Measurements from ENCODE around the gene ZNF541.
"Not testable (repeated sequence)": the region's sequence is repeated elsewhere in the genome, so short reads cannot be mapped to it uniquely, and the experiment has no call there.

The ZNF541 gene

DNA sequence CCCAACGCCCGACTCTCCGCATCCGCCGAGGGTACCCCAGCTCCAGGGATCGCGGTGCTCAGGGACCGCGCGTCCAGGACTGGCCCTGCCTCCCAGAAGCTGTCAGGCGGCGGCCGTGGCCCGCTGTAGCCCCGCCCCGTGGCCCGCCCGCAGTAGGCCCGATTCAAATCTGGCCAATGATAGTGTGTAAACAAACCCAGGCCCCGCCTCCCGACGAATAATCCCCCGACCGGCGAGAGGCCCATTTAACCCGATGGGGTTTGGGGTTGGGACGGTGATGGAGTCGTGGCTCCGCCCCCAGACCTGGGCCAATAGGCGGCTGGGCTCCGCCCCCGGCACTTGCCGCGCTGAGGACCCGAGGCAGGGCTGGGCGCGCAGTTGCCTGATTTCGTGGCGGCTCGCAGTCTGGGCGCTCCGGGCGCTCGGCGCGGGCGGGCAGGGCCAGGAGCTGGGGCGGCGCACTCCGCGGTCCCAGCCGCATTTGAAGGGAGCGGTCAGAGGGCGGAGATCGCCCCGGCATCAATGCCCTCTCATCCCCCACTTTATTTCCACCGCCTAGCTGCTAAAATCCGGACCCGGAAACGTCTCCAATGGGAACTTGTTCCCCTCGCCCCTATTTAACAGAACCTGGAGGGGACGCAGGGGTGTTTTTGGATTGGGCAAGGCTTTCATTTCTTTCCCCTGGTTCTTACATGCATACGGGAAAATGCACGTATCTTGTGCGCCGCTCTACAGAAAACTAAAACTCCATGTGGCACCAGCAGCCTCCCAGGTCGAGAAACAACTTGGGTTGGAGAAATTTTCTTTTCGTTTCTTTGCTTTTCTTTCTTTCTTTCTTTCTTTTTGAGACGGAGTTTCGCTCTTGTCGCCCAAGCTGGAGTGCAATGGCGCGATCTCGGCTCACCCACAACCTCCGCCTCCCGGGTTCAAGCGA is 27.6 kb upstream of the ZNF541 start:
- DNase-seq (ENCODE audit: low read depth), result peak; percentile 99

GRCh38 chr19:47599671-47600245 is 26.8 kb upstream of the ZNF541 start:
- not testable (repeated sequence) for DNase-seq (ENCODE audit: low read depth)

GRCh38 chr19:47598407-47599349 is 25.7 kb upstream of the ZNF541 start:
- DNase-seq (ENCODE audit: low read depth), result peak; percentile 93

- DNase-seq (ENCODE audit: low read depth), result no peak
These were observed 23.0 kb upstream of the ZNF541 start for GRCh38 chr19:47595944-47596343.

DNA sequence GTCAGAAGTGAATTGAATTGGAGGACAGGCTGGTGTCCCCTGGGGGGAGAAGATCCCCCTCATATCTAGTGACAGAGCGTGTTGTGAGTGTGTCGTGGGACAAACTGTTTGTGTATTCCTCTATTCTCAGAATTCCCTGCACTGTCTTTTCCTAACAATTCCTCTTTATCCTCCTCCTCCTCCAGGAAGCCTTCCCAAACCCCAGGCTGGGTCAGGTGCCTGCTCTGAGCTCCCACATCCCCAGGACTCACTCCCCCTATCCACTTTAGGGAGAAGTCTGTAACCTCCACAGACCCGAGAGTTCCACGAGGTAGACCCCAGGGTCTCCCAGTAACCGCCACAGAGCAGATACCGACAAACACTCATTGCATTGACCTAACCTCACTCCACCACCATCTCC is 20.9 kb upstream of the ZNF541 start:
- DNase-seq (ENCODE audit: low read depth), result no peak

- DNase-seq (ENCODE audit: low read depth), result no peak
These were observed 16.9 kb upstream of the ZNF541 start for GRCh38 chr19:47589824-47590223.

DNA sequence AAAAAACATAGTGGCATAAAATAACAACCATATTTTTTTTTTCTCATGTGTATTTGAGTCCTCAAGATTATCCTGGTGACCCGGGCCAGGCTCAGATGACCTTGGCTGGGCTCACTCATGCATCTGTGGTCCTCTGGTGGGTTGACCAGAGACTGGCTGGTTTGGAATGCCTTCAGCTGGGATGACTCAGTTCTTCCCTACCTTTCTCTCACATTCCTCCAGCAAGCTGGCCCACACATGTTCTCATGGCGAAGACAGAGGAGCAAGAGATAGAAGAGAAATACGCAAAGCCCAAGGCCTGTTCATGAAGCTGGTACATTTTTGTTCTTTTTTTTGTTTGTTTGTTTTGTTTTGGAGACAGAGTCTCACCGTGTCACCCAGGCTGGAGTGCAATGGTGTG is 14.3 kb upstream of the ZNF541 start:
- DNase-seq (ENCODE audit: low read depth), result no peak

GRCh38 chr19:47583161-47583560 is 10.2 kb upstream of the ZNF541 start:
- DNase-seq (ENCODE audit: low read depth), result not testable (repeated sequence)

- DNase-seq (ENCODE audit: low read depth), result no peak
These were observed 9.5 kb upstream of the ZNF541 start for GRCh38 chr19:47582320-47582909.

- DNase-seq (ENCODE audit: low read depth), result no peak
These were observed 8.8 kb upstream of the ZNF541 start for GRCh38 chr19:47581605-47582319.

DNA sequence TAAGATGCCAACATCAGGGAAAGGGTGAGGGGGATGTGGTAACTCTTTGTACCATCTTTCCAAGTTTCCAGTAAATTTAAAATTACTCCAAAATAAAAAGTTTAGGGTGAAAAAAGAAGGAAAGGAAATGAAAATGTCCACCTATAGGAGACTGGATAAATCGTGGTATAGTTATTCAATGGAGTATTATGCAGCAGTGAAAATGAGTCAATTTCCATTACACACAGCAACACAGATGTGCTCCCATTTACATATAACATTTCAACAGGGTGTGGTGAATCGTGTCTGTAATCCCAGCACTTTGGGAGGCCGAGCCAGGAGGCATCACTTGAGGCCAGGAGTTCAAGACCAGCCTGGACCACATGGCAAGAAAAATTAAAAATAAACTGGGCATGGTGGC is 7.4 kb upstream of the ZNF541 start:
- DNase-seq (ENCODE audit: low read depth), result no peak

DNA sequence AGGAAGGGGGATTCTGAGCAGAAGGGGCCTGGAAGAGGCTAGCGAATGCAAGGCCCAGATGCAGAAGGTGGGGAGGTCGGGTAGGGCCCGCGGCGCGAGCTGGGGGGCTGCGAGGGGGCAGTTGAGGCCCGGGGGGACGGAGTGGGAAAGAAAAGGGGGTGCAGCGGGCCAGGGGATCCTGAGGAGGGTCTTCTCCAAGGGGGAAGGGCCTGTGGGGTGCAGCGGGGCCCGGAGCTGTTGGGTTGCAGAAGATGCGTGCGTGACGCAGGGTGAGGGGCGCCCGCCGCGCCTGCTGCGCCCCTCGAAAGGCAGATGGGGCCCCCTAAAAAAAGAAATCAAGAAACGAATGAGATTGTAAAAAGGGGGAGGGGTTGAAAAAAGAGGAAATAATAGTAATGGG is 313 bp downstream of the ZNF541 start:
- DNase-seq (ENCODE audit: low read depth), result no peak

DNA sequence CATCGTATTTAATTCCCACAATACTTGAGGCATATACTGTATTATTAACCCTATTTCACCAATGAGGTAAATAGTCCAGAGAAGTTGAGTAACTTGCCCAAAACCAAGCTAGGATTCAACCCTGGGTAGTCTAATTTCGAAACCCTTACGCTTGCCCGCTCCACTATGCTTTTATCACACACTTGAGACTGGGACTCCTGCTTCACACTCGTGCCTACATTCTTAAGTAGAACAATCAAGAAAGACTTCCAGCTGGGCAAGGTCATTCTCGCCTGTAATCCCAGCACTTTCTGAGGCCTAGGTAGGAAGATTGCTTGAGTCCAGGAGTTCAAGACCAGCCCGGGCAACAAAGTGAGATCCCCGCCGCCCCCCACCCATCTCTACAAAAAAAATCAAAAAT is 3.6 kb downstream of the ZNF541 start:
- DNase-seq (ENCODE audit: low read depth), result no peak

DNA sequence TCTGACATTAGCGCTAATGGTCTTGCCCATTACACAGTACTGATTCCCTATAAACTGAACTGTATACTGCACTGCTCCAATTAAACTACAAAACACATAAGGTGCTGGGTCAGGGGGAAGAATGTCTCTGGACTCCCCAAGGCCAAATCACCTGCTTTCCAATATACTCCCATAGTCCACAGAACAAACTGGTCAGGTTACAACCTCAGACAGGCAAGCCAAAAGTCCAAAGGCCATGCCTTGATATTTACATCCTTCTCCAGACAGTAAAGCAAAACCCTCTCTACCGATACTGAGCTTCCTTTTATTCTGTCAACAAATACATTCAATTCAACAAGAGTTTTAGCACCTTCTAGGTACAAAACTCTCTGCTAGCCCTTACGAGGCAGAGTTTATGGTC is 8.9 kb downstream of the ZNF541 start:
- DNase-seq (ENCODE audit: low read depth), result no peak

GRCh38 chr19:47561440-47562057 is 11.4 kb downstream of the ZNF541 start:
- no peak for DNase-seq (ENCODE audit: low read depth)

DNA sequence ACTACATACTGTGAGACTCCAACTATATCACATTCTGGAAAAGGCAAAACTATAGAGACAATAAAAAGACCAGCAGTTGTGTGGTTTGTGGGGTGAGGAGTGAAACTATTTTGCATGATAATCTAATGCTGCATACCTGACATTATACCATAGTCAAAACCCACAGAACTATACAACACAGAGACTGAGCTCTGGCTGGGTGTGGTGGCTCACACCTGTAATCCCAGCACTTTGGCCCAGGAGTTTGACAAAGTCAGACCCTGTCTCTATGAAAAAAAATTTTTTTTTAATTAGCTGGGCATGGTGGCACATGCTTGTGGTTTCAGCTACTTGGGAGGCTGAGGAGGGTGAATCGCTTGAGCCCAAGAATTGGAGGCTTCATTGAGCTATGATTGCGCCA is 11.9 kb downstream of the ZNF541 start:
- DNase-seq (ENCODE audit: low read depth), result no peak

DNA sequence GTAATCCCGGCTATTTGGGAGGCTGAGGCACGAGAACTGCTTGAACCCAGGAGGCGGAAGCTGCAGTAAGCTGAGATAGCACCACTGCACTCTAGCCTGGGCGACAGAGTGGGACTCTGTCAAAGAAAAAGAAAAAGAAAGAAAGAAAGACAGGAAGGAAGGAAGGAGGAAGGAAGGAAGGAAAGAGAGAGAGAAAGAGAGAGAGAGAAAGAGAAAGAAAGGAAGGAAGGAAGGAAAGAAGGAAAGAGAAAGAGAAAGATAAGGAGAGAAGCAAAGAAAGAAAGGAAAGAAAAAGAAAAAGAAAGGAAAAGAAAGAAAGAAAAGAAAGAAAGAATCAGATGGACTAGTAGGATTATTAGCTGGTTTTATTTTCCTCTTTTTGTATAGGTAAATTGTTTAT is 22.8 kb downstream of the ZNF541 start:
- no peak for DNase-seq (ENCODE audit: low read depth)

DNA sequence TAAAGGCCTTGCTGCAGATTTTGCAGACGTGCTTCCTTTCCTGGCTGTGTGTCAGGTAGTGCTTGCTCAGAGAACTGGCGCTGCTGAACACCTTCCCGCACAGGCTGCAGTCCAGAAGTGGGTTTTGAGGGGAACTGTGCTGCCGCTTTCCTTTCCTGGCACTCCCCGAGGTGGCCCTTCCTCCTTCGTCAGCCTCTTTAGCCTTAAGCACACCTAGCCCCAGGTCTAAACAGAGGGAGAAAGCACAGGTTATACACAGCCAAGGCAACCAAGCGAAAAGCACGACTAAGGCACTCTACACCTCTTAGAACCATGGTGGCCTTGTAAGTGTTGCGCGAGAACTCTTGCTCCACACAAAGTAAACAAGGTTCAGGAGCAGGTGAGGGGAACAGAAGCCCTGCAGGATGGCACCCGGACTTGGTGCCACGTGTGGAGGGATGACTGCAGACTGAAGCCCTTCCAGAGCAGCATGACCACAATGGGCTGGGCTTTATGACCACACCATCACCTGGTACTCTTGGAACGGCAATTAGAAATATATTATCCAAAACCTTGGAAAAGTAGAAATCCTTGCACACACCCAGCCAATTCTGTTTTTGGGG is 23.6 kb downstream of the ZNF541 start:
- no peak for DNase-seq (ENCODE audit: low read depth)

- DNase-seq (ENCODE audit: low read depth), result no peak
These were observed 25.7 kb downstream of the ZNF541 start for GRCh38 chr19:47547199-47547598.
